HG03558 (cell line): Measurements from ENCODE around the gene LOXL1.

Experiments
- ATAC-seq: cut with Tn5 transposase; IDR thresholded peaks from one replicate; pipeline ENCODE4 v1.9.1; 2021; ENCODE audit warnings: moderate number of reproducible peaks; ENCODE audit not compliant: unreplicated experiment; ENCODE audit errors: extremely low read depth

The LOXL1 gene

DNA sequence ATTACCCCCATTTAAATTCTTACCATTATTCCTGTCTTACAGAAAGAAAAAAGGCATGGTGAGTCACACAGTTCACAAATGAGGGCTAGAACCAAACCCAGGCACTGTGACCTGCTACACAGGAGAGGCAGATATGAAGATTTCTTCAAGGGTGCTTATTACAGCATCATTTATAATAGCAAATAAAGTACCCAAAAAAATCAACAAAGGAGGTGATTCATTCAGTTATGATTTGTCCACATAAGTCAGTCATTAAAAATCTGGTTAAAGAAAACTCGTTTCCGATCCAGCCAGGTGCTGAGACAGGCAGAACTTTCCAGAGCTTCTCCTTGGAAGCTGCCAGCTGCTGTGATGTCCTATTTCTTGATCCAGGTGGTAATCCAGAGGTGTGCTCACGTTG is 7.5 kb upstream of the LOXL1 start:
- ATAC-seq = no peak

DNA sequence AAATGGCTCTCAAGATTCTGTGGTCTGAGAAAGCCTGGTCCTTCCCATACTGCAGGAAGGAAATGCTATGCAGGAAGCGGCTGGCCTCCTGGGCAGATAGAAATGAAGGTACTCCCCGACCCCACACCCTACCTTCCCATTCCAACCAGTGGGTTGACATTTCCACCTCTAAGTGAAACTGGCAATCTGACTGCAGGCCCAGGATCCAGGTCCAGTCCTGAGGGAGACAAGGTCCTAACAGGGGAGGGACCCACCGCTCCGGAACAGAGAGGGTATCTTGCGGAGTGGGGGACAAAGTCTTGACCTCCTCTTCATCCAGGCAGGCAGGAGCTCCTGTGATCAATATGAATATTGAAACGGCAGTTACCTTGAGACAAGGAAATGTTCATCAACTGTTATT is 6.6 kb upstream of the LOXL1 start:
- ATAC-seq = no peak

DNA sequence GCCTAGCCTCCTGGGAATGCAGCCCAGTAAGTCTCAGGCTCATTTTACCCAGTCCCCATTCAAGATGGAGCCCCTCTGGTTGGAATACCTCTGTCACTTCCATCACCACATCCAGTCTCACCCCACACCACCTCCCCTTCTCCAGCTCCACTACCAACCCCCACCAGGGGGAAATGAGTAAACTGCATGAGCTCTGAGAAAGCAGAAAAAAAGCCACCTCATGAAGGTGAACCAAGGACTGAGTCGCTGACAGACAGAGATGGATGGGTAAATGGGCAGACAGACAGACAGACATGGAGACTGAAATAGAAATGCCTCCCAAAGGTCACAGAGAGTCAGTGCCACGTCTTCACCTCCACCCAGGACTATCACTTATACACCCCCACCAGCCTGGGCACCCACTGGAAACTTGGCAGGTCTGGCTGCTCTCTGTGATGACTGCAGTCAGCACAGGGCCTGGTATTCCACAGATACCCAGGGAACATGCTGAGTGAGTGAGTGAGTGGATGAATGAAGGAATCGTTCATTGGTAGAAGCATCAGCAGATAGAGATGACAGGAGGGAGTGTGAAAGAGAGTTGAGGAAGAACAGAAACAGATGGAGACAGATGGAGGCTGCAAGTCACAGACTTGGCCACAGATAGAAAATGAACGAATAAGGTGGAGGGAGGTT is 4.9 kb upstream of the LOXL1 start:
- ATAC-seq = no peak

DNA sequence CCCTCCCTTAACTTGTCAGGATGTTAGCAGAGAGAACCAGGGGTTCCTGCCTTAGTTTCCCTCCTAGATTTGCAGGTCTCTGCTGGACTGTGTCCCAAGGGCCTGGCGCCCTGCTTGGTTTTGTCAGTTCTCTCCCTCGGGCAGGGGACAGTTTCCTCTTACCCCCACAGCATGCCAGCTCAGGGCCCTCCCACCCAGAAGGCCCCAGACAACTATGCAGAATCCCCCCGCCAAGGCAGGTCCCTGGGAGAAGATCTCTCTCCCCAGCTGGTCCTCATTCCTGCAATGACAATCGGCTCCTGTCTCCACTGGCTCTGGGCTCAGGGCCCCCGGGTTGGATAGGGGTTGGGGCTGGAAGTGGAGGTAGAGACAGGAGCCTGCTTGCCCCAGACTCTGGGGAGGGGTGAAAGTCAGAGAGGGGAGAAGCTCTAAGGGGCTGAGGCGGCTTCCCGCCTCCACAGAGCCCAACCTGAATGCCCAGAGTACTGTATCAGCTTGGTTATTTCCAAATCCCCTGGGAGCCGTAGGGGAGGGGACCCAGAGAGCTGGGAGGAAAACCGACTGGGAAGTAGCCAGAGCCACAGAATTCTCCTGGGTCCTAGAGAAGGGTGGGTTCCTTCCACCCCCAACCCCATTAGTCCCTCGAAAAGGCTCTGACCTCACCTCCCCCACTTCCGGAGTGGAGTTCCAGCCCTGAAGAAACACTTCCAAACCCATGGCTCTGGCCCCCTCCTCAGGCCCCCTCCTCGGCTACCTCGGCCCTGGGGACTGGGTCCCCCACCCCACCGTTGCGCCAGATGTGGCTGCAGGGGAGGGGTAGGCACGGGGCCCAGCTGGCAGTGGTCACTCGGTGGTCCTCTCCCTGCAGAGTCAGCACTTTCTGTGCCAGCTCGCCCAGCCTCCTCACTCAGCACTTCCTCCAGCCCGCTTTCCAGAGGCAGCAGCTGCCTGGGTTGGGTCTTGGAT is 3.8 kb upstream of the LOXL1 start:
- ATAC-seq = no peak

DNA sequence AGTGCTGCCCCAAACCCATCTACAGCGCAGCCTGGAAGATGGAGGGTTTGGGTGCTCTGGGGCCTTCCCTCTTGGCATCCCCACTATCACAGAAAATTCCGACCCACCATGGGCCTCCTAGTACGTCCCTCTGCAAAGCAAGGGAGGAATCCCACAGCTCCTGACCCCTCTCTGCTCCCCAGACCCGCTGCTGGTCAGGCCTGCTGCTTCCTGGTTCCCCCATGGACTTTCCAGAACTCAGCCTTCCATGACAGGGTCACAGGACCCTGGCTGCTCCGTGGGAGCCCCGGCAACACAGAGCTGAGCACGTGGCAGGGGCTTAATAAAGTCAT is 3.1 kb upstream of the LOXL1 start:
- no peak for ATAC-seq

DNA sequence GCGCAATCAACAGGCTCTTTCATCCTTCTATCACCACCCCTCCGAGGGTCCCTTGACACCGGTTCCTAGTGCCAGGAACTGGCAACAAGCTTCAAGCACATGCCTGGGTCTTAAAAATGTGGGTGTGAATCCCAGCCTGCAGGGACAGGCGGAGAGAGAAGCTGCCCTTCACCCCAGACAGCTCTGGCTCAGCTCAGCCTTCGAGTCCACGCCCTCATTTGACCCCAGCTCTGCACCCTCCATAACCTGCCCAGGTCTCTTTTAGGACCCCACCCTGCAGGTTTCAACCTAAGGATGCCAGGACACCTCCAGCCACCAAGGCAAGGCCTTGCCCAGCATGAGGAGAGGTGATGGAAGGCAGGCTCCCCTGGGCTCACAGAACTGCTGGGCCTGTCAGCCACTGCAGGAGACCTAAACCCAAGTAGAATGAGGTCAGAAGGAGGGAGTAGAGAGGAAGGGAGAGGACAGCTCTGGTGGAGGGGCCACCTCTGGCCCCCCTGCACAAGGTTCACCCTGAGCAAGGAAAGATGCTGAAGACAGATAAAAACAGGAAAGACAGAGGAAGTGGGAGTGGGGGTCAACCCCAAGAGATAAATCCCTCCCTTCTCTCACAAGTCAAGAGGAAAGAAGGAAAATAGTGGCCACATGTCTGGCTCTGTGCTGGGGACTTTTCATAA is 2.6 kb upstream of the LOXL1 start:
- no peak for ATAC-seq

DNA sequence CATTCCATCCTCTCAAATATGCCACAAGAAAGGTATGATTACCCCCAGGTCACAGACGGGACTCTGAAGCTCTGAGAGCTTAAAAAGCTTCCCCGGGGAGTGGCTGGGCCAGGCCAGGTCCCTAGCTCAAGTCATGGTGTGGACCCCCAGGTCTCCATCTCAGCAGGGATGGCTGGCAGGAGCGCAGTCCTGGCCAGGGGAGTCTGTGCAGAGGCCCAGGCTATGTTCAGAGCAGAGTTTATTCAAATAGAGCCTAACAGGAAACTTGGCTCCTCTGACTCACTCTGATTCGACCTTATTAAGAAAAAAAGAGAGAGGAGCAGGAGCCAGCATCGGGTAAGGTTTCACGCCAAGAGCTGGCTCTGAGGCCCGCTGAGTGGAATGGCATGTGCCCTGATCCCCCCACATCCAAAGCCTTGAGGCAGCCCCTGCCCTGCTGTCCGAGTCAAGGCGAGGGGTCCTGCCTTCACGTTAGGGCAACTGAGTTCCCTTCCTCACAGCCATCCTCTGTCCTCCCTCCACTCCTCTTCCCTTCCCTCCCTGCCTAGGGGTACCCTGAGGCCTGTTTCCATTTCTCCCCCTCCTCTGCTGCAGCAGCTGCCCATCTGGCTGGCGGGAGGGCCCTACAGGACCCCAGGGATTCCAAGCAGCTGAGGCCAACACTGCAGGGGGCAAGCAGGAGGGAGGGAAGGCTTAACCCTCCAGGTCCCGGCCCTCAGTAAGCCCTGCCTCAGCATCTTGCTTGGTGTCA is 1.9 kb upstream of the LOXL1 start:
- no peak for ATAC-seq

DNA sequence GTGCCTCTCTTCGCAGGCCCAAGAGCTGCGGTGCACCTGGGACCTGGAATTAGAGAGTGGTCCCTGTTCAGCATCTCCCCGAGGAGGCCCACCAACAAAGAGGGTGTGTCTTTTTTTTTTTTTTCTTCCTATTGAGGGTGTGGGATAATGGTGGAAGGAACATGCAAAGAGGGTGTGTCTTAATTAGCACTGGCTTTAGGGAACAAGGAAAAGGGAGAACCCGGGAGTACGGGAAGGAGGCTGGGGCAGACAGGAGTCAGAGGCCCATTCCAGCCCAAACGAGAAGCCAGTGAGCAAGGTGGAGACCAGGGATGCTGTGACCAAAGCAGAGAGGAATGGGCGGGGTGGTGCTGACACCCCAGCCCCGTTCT is 429 bp upstream of the LOXL1 start:
- no peak for ATAC-seq

DNA sequence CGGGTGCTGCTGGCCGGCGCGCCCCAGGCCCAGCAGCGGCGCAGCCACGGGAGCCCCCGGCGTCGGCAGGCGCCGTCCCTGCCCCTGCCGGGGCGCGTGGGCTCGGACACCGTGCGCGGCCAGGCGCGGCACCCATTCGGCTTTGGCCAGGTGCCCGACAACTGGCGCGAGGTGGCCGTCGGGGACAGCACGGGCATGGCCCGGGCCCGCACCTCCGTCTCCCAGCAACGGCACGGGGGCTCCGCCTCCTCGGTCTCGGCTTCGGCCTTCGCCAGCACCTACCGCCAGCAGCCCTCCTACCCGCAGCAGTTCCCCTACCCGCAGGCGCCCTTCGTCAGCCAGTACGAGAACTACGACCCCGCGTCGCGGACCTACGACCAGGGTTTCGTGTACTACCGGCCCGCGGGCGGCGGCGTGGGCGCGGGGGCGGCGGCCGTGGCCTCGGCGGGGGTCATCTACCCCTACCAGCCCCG is 777 bp downstream of the LOXL1 start:
- ATAC-seq = no peak

DNA sequence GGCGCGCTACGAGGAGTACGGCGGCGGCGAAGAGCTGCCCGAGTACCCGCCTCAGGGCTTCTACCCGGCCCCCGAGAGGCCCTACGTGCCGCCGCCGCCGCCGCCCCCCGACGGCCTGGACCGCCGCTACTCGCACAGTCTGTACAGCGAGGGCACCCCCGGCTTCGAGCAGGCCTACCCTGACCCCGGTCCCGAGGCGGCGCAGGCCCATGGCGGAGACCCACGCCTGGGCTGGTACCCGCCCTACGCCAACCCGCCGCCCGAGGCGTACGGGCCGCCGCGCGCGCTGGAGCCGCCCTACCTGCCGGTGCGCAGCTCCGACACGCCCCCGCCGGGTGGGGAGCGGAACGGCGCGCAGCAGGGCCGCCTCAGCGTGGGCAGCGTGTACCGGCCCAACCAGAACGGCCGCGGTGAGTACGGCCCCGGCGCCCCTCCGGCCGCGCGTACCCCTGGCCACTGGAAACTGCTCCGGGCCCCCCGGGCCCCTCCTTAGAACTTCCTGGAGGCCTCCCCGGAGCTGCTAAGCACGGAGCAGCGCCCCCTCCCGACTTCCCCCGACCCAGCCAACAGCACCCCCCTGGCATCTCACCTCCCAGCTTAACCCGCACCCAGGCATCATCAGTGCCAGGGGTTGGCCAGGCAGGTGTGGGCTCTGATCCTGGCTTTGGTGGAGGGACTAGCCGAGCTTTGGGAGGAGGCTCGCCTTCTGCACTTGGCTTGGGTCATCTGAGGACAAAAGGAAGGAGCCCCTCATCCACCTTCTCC is 1.4 kb downstream of the LOXL1 start:
- ATAC-seq = no peak

DNA sequence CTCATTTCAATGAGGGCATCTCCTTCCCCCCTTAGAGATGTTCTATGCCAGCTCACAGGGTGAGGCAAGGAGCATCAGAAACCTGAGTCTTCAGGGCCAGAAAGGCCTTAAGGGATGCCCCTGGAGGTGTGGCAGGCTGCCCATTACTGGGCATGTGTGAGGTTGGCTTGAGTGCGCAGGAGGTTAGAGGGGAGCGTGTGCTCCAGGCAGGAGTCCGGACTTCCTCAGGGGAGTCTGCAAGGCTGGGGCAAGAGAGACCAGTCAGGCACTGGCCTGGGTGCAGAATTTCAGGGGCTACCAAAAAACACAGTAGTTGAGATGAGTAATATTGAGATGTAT is 1.9 kb downstream of the LOXL1 start:
- ATAC-seq = no peak

DNA sequence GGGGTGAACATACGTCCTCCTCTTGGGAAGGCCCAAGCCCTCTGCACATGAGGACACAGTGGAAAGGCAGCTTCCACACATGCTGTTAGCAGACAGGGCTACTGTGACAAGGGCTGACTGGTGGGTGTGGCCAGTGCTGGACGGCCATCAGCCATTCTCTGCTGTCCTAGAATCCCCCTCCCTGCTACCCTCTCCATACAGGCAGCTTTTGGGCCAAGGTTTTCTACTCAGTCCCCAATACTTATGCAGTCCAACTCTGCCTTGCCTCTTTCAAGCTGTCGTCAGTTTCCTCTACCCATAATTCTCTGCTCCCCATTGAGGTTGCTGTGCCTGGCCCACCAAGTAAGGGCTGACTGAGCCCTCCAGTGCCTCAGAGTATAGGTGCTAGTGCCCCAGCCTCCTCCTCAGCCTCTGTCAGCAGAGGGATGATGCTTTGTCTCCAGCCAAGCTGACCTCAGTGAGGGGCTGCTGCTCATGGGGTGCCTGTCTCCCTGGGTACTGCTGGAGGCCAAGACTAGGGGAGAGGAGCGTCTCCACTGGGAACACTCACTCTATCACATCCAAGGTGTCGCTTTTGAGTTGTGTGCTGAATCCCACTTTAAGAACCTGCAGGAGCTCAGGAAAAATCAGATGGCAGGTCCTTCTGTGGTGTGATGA is 2.8 kb downstream of the LOXL1 start:
- no peak for ATAC-seq

DNA sequence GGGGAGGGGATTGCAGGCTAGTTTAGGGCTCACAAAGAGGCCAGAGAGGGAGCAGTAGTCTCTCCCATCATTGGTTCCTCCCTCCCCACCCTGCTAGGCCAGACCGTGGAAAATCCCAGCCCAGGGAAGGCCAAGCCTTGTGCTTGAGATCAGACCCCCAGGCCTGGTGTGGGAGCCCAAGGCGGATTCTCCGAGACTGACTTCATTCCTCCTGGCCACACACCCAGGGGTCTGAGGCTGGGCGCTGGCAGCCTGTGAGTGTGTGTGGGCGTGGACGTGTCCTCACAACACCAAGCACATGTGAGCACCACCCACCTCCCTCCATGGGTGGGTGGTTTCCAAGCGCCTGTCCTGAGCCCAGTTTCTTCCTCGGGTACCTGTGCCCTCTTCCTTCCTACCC is 4.1 kb downstream of the LOXL1 start:
- ATAC-seq = no peak

DNA sequence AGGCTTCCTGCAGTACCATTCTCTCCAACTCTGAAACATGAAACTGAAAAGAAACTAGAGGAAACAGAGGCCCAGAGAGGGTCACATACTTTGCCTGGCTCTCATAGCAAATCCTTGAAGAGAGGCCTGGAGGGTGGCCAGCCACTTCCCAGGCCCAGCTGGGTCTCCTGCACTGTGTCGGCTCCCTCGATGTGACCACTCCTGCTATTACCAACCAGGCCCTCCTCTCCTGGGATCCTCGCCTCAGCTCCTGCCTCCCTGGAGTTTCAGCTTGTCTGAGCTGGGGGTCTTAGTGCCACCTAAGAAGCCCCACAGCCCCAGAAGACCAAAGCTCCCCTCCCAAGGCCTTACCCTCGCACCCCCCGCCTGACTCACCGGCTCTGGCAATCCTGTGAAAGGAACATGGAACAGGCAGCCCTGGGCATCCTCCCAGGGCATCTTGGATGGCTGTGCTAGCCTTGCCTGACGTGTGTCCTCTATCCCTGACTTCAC is 4.6 kb downstream of the LOXL1 start:
- ATAC-seq = no peak

DNA sequence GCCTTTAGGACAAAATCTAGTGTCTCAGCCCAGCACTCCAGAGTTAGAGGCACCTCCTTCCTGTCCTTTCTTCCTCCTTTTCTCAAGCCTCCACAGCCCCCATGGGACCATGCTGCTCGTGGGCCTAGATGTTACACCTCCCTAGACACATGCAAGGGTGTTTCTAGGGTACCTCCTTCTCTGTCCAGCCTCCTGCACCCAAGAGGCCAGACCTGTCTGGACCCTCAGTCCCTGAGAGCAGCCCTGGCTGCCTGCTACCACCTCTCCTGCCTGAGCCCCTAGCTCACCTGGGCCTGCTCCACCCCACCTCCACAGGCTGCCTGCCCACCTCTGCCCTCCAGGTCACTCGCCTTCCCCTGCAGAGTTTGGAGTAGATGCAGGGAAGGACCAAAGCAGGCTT is 5.2 kb downstream of the LOXL1 start:
- ATAC-seq = no peak

DNA sequence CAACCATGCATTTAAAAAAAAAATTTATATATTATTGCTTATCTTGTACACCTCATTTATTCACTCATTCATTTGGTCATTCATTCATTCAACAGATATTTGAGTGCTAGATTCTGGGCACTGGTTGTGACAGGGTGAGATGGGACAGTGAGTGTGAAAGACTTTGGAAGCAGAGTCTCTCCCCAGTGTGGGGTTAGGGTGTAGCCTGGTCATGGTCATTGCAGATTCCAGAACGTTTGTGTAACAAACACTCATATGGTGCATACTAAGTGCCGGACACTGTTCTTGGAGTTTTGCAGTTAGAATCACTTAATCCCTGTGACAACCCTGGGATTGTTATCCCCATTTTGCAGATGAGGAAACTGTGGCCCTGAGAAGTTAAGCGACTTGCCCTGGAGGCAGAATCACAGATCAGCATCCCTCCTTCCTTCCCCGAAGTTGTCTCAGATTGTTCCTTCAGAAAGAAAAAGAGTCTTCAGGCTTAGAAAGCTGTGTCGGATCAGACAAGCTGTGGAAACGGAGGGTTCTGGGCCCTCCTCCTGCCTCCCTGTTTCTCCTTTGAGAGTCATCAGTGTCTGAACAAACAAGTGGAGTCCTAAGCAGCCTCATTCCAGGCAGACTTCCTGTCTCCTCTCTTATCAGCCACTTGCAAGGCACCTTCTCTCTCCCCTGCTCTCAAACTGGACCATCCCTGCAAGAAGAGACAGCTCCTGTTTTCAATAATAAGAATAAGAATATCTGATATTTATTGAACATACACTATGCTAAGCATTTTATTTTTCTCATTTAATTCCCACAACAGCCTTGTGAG is 6.3 kb downstream of the LOXL1 start:
- no peak for ATAC-seq

DNA sequence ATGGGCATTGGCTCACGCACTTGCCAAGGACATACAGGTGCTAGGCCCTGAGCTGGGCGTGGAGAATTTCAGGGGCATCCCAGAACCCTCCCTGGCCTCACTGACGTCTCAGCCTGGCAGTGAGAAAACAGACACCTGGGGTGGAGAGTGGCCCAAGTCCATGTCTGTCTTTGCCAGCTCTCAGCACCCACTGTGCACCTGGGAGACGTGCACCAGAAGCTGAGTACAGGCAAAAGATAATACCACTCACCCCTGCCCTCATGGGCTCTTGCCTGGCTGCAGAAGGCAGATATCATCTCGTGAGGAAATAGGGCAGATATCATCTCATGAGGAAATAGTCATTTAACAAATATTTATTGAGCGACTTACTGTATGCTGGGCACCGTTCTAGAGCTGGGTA is 8.0 kb downstream of the LOXL1 start:
- ATAC-seq = no peak

DNA sequence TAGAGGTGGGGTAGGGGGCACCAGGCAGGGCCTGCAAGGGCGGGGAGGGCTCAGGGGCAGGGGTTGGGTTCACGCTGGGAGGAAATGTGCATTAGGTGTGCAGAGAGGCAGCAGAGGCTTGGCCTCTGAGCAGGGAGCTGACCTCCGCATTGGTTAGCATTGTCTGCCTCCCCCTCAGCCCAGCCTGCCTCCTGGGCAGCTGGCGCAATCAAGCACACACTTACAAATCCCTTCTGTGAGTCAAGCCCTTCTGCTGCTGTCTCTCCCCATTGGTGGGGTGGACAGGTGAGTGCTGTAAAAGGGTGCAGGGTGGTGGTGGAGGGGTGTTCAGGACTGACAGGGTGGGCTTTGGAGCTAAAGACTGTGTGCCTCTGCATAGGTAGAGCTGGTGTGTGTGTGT is 9.3 kb downstream of the LOXL1 start:
- ATAC-seq = no peak
